Activated effector memory CD4-positive, alpha-beta T cell treated with Interleukin-2 at 50 U/mL for 16 hours (primary cell): ENCODE data around the gene PLD6.
"Not testable (repeated sequence)": the region's sequence is repeated elsewhere in the genome, so short reads cannot be mapped to it uniquely, and the experiment has no call there.

Source experiments
- DNase-seq: peaks from one replicate; pipeline ENCODE4 v3.0.0-alpha.2; 2020

The PLD6 gene

GRCh38 chr17:17206124-17206912 is at the start of gene PLD6:
PLD6 (minus strand) TSS chr17:17206333; CDS start chr17:17206286, 47 bp downstream.
- peak; percentile 89 for DNase-seq

- not testable (repeated sequence) for DNase-seq
Observed at GRCh38 chr17:17255689-17256088, 49.6 kb upstream of the PLD6 start.

GRCh38 chr17:17254036-17254435 is 47.9 kb upstream of the PLD6 start:
- DNase-seq, result no peak

- no peak for DNase-seq
Observed at GRCh38 chr17:17253406-17253805, 47.3 kb upstream of the PLD6 start.

- DNase-seq, result no peak
Observed at GRCh38 chr17:17252149-17252661, 46.1 kb upstream of the PLD6 start.

- DNase-seq, result no peak
Observed at GRCh38 chr17:17246879-17247278, 40.7 kb upstream of the PLD6 start.

- DNase-seq, result no peak
Observed at GRCh38 chr17:17243163-17243562, 37.0 kb upstream of the PLD6 start.

- DNase-seq, result no peak
Observed at GRCh38 chr17:17242246-17242645, 36.1 kb upstream of the PLD6 start.

- no peak for DNase-seq
Observed at GRCh38 chr17:17241656-17242055, 35.5 kb upstream of the PLD6 start.

- DNase-seq, result no peak
Observed at GRCh38 chr17:17239832-17240231, 33.7 kb upstream of the PLD6 start.

- peak; percentile 85 for DNase-seq
Observed at GRCh38 chr17:17237026-17237799, 31.1 kb upstream of the PLD6 start, which contains the start of gene FLCN. FLCN (minus strand) TSS chr17:17237168; CDS start chr17:17228137, 9,031 bp downstream.

GRCh38 chr17:17236295-17237025 is 30.3 kb upstream of the PLD6 start:
- no peak for DNase-seq

- no peak for DNase-seq
Observed at GRCh38 chr17:17235212-17236174, 29.4 kb upstream of the PLD6 start.

GRCh38 chr17:17232303-17232621 is 26.1 kb upstream of the PLD6 start:
- no peak for DNase-seq

- DNase-seq, result no peak
Observed at GRCh38 chr17:17231621-17232302, 25.6 kb upstream of the PLD6 start.

- DNase-seq, result no peak
Observed at GRCh38 chr17:17229416-17230384, 23.6 kb upstream of the PLD6 start.

GRCh38 chr17:17228521-17229279 is 22.6 kb upstream of the PLD6 start:
- no peak for DNase-seq

- DNase-seq, result no peak
Observed at GRCh38 chr17:17227608-17228520, 21.7 kb upstream of the PLD6 start.
